Smooth muscle cell (in vitro differentiated cells): ENCODE data around the gene CCDC82. TPM values are rescaled to one million over a fixed set of nuclear protein-coding genes. Genes with fewer than 3 reads are reported as not detected.

Experiments
- DNase-seq: peaks from one replicate; lab custom pipeline; 2025; ENCODE audit not compliant: unreplicated experiment; lab: John Stamatoyannopoulos, UW
- H2AFZ ChIP-seq: fragments of 200-600 bp; sonication (generic); 2 replicates; pipeline ENCODE4 v1.6.0; 2016; ENCODE audit warnings: antibody characterized with exemption, low read depth, mild to moderate bottlenecking
- H3F3A ChIP-seq: fragments of 200-600 bp; sonication (generic); 2 replicates; pipeline ENCODE4 v1.6.0; 2017; ENCODE audit warnings: antibody characterized with exemption, low read depth
- H3K27ac ChIP-seq: fragments of 200-600 bp; sonication (generic); 2 replicates; pipeline ENCODE4 v1.5.1; 2016; ENCODE audit warnings: low read depth, mild to moderate bottlenecking
- H3K27me3 ChIP-seq: fragments of 200-600 bp; sonication (generic); 2 replicates; pipeline ENCODE4 v1.6.1; 2016; ENCODE audit warnings: low read depth, mild to moderate bottlenecking
- H3K36me3 ChIP-seq: fragments of 200-600 bp; sonication (generic); 2 replicates; pipeline ENCODE4 v1.5.1; 2016; ENCODE audit warnings: low read depth
- H3K4me1 ChIP-seq: fragments of 200-600 bp; sonication (generic); 2 replicates; pipeline ENCODE4 v1.5.1; 2016; ENCODE audit warnings: low read depth
- H3K4me2 ChIP-seq: fragments of 200-600 bp; sonication (generic); 2 replicates; pipeline ENCODE4 v1.6.0; 2016; ENCODE audit warnings: mild to moderate bottlenecking
- H3K4me3 ChIP-seq: fragments of 200-600 bp; sonication (generic); 2 replicates; pipeline ENCODE4 v1.5.1; 2016; ENCODE audit warnings: mild to moderate bottlenecking
- H3K79me2 ChIP-seq: fragments of 200-600 bp; sonication (generic); 2 replicates; pipeline ENCODE4 v1.6.0; 2016; ENCODE audit warnings: low read depth, mild to moderate bottlenecking
- H3K9ac ChIP-seq: fragments of 200-600 bp; sonication (generic); 2 replicates; pipeline ENCODE4 v1.6.0; 2016; ENCODE audit warnings: low read depth
- H3K9me3 ChIP-seq: fragments of 200-600 bp; sonication (generic); replicated peaks from 2 replicates; pipeline ENCODE4 v1.5.1; 2016; ENCODE audit warnings: low read depth
- H4K20me1 ChIP-seq: fragments of 200-600 bp; sonication (generic); 2 replicates; pipeline ENCODE4 v1.6.0; 2016; ENCODE audit warnings: low read depth
- WGBS: methylation state at CpG from one replicate; pipeline ENCODE4 v1.1.7; 2016; ENCODE audit warnings: low lambda C conversion rate; 5-methylcytosine and 5-hydroxymethylcytosine counted together
- polyA plus RNA-seq: library from polyadenylated mRNA; unstranded; fragments of >200 nt; fragmentation: Nextera tagmentation; extraction: Ambion mirVana; gene quantifications from 2 replicates; pipeline ENCODE4 v1.2.1, GENCODE V29; 2016
- total RNA-seq: library from RNA; depleted of rRNA; stranded (reverse); fragments of >200 nt; gene quantifications from 2 replicates; pipeline ENCODE4 v1.2.3, GENCODE V29; 2014
- TF ChIP-seq, protein P1 (sequence below): fragments of 200-600 bp; sonication (generic); IDR thresholded peaks from 2 replicates; pipeline ENCODE4 v1.5.1; 2017; ENCODE audit warnings: borderline replicate concordance, mild to moderate bottlenecking, antibody characterized with exemption; ENCODE audit not compliant: insufficient read depth, poor library complexity, severe bottlenecking

The CCDC82 gene
- total and polyA plus RNA-seq, 2 experiments from 2014 or later: 19.8 to 32.8 TPM

DNA sequence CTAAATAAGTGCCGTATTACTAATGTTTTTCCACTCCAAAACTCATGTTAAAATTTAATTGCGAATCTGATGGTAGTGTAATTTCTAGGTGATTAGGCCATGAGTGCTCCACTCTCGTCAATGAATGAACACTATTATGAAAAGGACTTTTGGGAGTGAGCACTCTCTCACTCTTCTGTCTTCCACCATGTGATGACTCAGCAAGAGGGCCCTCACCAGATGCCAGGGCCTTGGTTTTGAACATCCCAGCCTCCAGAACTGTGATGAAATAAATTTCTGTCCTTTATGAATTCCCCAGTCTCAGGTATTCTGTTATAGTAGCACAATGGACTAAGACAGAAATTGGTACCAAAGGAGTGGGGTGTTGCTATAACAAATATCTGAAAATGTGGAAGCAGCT lies 8.2 kb upstream of the CCDC82 start:
- H3K4me3 ChIP-seq: no peak overlapping the region
- no peaks in the 10 kb centered on the region for H4K20me1 ChIP-seq
- H3K79me2 ChIP-seq: peaks cover 5% of the 10 kb centered on the region
- no peak overlapping the region for H3K4me2 ChIP-seq
- no peaks in the 10 kb centered on the region for H3K9me3 ChIP-seq
- over 99% methylated on average over 3 of the region's 3 CpGs for WGBS
- no peak for DNase-seq
- no peak overlapping the region for H2AFZ ChIP-seq
- H3K27me3 ChIP-seq: no peaks in the 10 kb centered on the region
- no peak overlapping the region for H3K27ac ChIP-seq
- no peaks in the 10 kb centered on the region for H3K36me3 ChIP-seq
- H3F3A ChIP-seq: peaks cover 3% of the 10 kb centered on the region
- no peaks in the 10 kb centered on the region for H3K4me1 ChIP-seq
- no peak overlapping the region for H3K9ac ChIP-seq
- TF ChIP-seq, protein P1, sequence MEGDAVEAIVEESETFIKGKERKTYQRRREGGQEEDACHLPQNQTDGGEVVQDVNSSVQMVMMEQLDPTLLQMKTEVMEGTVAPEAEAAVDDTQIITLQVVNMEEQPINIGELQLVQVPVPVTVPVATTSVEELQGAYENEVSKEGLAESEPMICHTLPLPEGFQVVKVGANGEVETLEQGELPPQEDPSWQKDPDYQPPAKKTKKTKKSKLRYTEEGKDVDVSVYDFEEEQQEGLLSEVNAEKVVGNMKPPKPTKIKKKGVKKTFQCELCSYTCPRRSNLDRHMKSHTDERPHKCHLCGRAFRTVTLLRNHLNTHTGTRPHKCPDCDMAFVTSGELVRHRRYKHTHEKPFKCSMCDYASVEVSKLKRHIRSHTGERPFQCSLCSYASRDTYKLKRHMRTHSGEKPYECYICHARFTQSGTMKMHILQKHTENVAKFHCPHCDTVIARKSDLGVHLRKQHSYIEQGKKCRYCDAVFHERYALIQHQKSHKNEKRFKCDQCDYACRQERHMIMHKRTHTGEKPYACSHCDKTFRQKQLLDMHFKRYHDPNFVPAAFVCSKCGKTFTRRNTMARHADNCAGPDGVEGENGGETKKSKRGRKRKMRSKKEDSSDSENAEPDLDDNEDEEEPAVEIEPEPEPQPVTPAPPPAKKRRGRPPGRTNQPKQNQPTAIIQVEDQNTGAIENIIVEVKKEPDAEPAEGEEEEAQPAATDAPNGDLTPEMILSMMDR: no peak

GRCh38 chr11:96396637-96397036 lies 6.9 kb upstream of the CCDC82 start:
- no peaks in the 10 kb centered on the region for H3K27me3 ChIP-seq
- peaks cover 8% of the 10 kb centered on the region for H3F3A ChIP-seq
- no peaks in the 10 kb centered on the region for H3K4me1 ChIP-seq
- no peak overlapping the region for H3K27ac ChIP-seq
- H3K4me3 ChIP-seq: no peak overlapping the region
- no peaks in the 10 kb centered on the region for H4K20me1 ChIP-seq
- no peaks in the 10 kb centered on the region for H3K36me3 ChIP-seq
- WGBS: 78% methylated on average over 4 of the region's 4 CpGs
- H2AFZ ChIP-seq: no peak overlapping the region
- DNase-seq: no peak
- H3K9me3 ChIP-seq: no peaks in the 10 kb centered on the region
- H3K79me2 ChIP-seq: peaks cover 18% of the 10 kb centered on the region
- no peak overlapping the region for H3K9ac ChIP-seq
- H3K4me2 ChIP-seq: no peak overlapping the region
- TF ChIP-seq, protein P1: no peak

- Histone ChIP-seq H3K36me3 (no peaks in the 10 kb centered on the region), H2AFZ (no peak overlapping the region), H3K9me3 (no peaks in the 10 kb centered on the region), H3K4me2 (no peak overlapping the region), H4K20me1 (no peaks in the 10 kb centered on the region), H3K4me1 (peaks cover 12% of the 10 kb centered on the region), H3K4me3 (no peak overlapping the region), H3K9ac (no peak overlapping the region), H3K79me2 (peaks cover 33% of the 10 kb centered on the region), H3F3A (peaks cover 11% of the 10 kb centered on the region), H3K27me3 (no peaks in the 10 kb centered on the region), H3K27ac (no peak overlapping the region)
- TF ChIP-seq, protein P1: no peak
- no peak for DNase-seq
Observed at GRCh38 chr11:96394773-96395172, 5.1 kb upstream of the CCDC82 start.

GRCh38 chr11:96393753-96394348 lies 4.1 kb upstream of the CCDC82 start:
- DNase-seq: no peak
- TF ChIP-seq, protein P1: peak; percentile 75
- H3K4me2 ChIP-seq: peak overlapping the region; percentile 91
- peaks cover 11% of the 10 kb centered on the region for H3F3A ChIP-seq
- peaks cover under 1% of the 10 kb centered on the region for H4K20me1 ChIP-seq
- peaks cover 12% of the 10 kb centered on the region for H3K4me1 ChIP-seq
- H3K9me3 ChIP-seq: no peaks in the 10 kb centered on the region
- 22% methylated on average over 1 of the region's 1 CpG for WGBS
- H3K4me3 ChIP-seq: peak overlapping the region; percentile 5
- peaks cover 42% of the 10 kb centered on the region for H3K79me2 ChIP-seq
- no peaks in the 10 kb centered on the region for H3K27me3 ChIP-seq
- H3K36me3 ChIP-seq: no peaks in the 10 kb centered on the region
- peak overlapping the region; percentile 4 for H3K27ac ChIP-seq
- no peak overlapping the region for H2AFZ ChIP-seq
- H3K9ac ChIP-seq: no peak overlapping the region
